Choroid plexus epithelial cell (primary cell): ENCODE measurements around the gene HNRNPUL2.
"Not testable (repeated sequence)": the region's sequence is repeated elsewhere in the genome, so short reads cannot be mapped to it uniquely, and the experiment has no call there.

Source experiments
- DNase-seq: peaks from one replicate; pipeline ENCODE4 v3.0.0-alpha.2; 2010; ENCODE audit warnings: low read depth
- H3K4me3 ChIP-seq: 2 replicates; pipeline ENCODE4 v1.5.1; 2011; ENCODE audit warnings: low read depth, mild to moderate bottlenecking, control low read depth, low read length, moderate library complexity
- CTCF ChIP-seq: conservative IDR thresholded peaks from 2 replicates; pipeline ENCODE4 v1.5.1; 2011; ENCODE audit warnings: low read depth, mild to moderate bottlenecking, control low read depth, inconsistent platforms, low read length, moderate library complexity

The HNRNPUL2 gene

GRCh38 chr11:62680825-62681240 is 46.4 kb downstream of the HNRNPUL2 start:
- peak; percentile 90 for DNase-seq
- TF ChIP-seq CTCF = peak; percentile 70
- H3K4me3 ChIP-seq = no peak overlapping the region

- H3K4me3 ChIP-seq = peak within 1 kb of the TSS; percentile 96
- peak; percentile 91 for DNase-seq
- TF ChIP-seq CTCF = no peak
Observed at GRCh38 chr11:62678770-62679696, 48.2 kb downstream of the HNRNPUL2 start, which contains the start of gene UBXN1. TSS of gene UBXN1 (minus strand) at chr11:62679073. CDS start at chr11:62678923, 150 bp downstream.

GRCh38 chr11:62678433-62678769 is 48.9 kb downstream of the HNRNPUL2 start:
- no peak for DNase-seq
- no peak for TF ChIP-seq CTCF

GRCh38 chr11:62677714-62678113 is 49.5 kb downstream of the HNRNPUL2 start:
- H3K4me3 ChIP-seq = peak overlapping the region; percentile 96
- DNase-seq = no peak
- TF ChIP-seq CTCF = no peak

More at GRCh38 chr11:62678433-62678769, 48.9 kb downstream of the HNRNPUL2 start:
- peak overlapping the region; percentile 96 for H3K4me3 ChIP-seq

- no peak for DNase-seq
- peak overlapping the region; percentile 5 for H3K4me3 ChIP-seq
- TF ChIP-seq CTCF = no peak
Observed at GRCh38 chr11:62677156-62677555, 50.1 kb downstream of the HNRNPUL2 start.

GRCh38 chr11:62676698-62677097 is 50.6 kb downstream of the HNRNPUL2 start:
- no peak overlapping the region for H3K4me3 ChIP-seq
- DNase-seq = no peak
- TF ChIP-seq CTCF = peak; percentile 25

GRCh38 chr11:62675415-62675814 is 51.8 kb downstream of the HNRNPUL2 start:
- not testable (repeated sequence) for DNase-seq, H3K4me3 ChIP-seq
